SK-N-SH treated with all-trans-retinoic acid at 6 μM for 48 hours (cell line): ENCODE results near the gene MAP3K6.

Source experiments
- ATAC-seq: fragments of 200-7000 bp; cut with Tn5 transposase; 3 replicates; pipeline ENCODE4 v1.9.1; 2020; ENCODE audit warnings: mild to moderate bottlenecking, moderate library complexity
- ARNTL ChIP-seq: fragments of 450-650 bp; formaldehyde crosslinking; IDR thresholded peaks from 2 replicates; pipeline ENCODE4 v1.5.0; 2020; ENCODE audit warnings: low read depth, mild to moderate bottlenecking, moderate library complexity, borderline replicate concordance
- BACH2 ChIP-seq: fragments of 250-450 bp; sonication (Bioruptor Pico); IDR thresholded peaks from 2 replicates; pipeline ENCODE4 v1.9.0; 2021; ENCODE audit warnings: mild to moderate bottlenecking, borderline replicate concordance
- CREB5 ChIP-seq: fragments of 250-450 bp; sonication (Bioruptor Pico); IDR thresholded peaks from 2 replicates; pipeline ENCODE4 v1.5.1; 2020; ENCODE audit warnings: low read depth, mild to moderate bottlenecking, moderate library complexity
- CSDC2 ChIP-seq: fragments of 250-450 bp; sonication (Bioruptor Pico); IDR thresholded peaks from 2 replicates; pipeline ENCODE4 v1.5.0; 2020; ENCODE audit warnings: mild to moderate bottlenecking, moderate library complexity
- CSRNP3 ChIP-seq: fragments of 250-450 bp; sonication (Bioruptor Pico); IDR thresholded peaks from 2 replicates; pipeline ENCODE4 v1.5.1; 2021; ENCODE audit warnings: mild to moderate bottlenecking, moderate library complexity
- ESRRG ChIP-seq: fragments of 250-450 bp; sonication (Bioruptor Pico); IDR thresholded peaks from 2 replicates; pipeline ENCODE4 v1.6.1; 2021; ENCODE audit warnings: mild to moderate bottlenecking
- GLIS3 ChIP-seq: fragments of 250-450 bp; sonication (Bioruptor Pico); IDR thresholded peaks from 2 replicates; pipeline ENCODE4 v1.5.0; 2020; ENCODE audit warnings: mild to moderate bottlenecking, moderate library complexity
- ISL1 ChIP-seq: fragments of 250-450 bp; sonication (Bioruptor Pico); IDR thresholded peaks from 2 replicates; pipeline ENCODE4 v2.1.2; 2022; ENCODE audit warnings: mild to moderate bottlenecking, moderate library complexity
- OSR1 ChIP-seq: fragments of 250-450 bp; sonication (Bioruptor Pico); IDR thresholded peaks from 2 replicates; pipeline ENCODE4 v1.8.0; 2022; ENCODE audit warnings: moderate library complexity, mild to moderate bottlenecking, inconsistent platforms
- POU6F1 ChIP-seq: fragments of 250-450 bp; sonication (Bioruptor Pico); IDR thresholded peaks from 2 replicates; pipeline ENCODE4 v1.8.0; 2021; ENCODE audit warnings: low read depth, mild to moderate bottlenecking, moderate library complexity, borderline replicate concordance
- PPARA ChIP-seq: fragments of 250-450 bp; sonication (Bioruptor Pico); IDR thresholded peaks from 2 replicates; pipeline ENCODE4 v1.5.0; 2020; ENCODE audit warnings: mild to moderate bottlenecking, borderline replicate concordance
- RARB ChIP-seq: fragments of 250-450 bp; sonication (Bioruptor Pico); IDR thresholded peaks from 2 replicates; pipeline ENCODE4 v1.8.0; 2021; ENCODE audit warnings: mild to moderate bottlenecking, moderate library complexity
- SNAI2 ChIP-seq: fragments of 250-450 bp; sonication (Bioruptor Pico); IDR thresholded peaks from 2 replicates; pipeline ENCODE4 v1.5.0; 2020; ENCODE audit warnings: mild to moderate bottlenecking, moderate library complexity
- TCF4 ChIP-seq: fragments of 250-450 bp; sonication (Bioruptor Pico); IDR thresholded peaks from 2 replicates; pipeline ENCODE4 v1.8.0; 2021; ENCODE audit warnings: mild to moderate bottlenecking, moderate library complexity, borderline replicate concordance
- TOX ChIP-seq: fragments of 250-450 bp; sonication (Bioruptor Pico); IDR thresholded peaks from 2 replicates; pipeline ENCODE4 v1.8.0; 2021; ENCODE audit warnings: mild to moderate bottlenecking, moderate library complexity, borderline replicate concordance
- TSHZ2 ChIP-seq: fragments of 250-450 bp; sonication (Bioruptor Pico); IDR thresholded peaks from 2 replicates; pipeline ENCODE4 v1.5.0; 2020; ENCODE audit warnings: mild to moderate bottlenecking, moderate library complexity
- ZC3H10 ChIP-seq: fragments of 250-450 bp; sonication (Bioruptor Pico); IDR thresholded peaks from 2 replicates; pipeline ENCODE4 v1.5.1; 2021; ENCODE audit warnings: mild to moderate bottlenecking, moderate library complexity
- ZFP3 ChIP-seq: fragments of 250-450 bp; sonication (Bioruptor Pico); IDR thresholded peaks from 2 replicates; pipeline ENCODE4 v1.5.0; 2020; ENCODE audit warnings: mild to moderate bottlenecking, moderate library complexity
- ZFP30 ChIP-seq: fragments of 450-650 bp; formaldehyde crosslinking; IDR thresholded peaks from 2 replicates; pipeline ENCODE4 v1.5.0; 2022; ENCODE audit warnings: mild to moderate bottlenecking, moderate library complexity
- ZNF565 ChIP-seq: fragments of 450-650 bp; formaldehyde crosslinking; conservative IDR thresholded peaks from 2 replicates; pipeline ENCODE4 v1.5.0; 2020; ENCODE audit warnings: low read depth, mild to moderate bottlenecking, moderate library complexity
- ZNF70 ChIP-seq: fragments of 450-650 bp; formaldehyde crosslinking; IDR thresholded peaks from 2 replicates; pipeline ENCODE4 v1.5.0; 2020; ENCODE audit warnings: mild to moderate bottlenecking, moderate library complexity
- ZNF8 ChIP-seq: fragments of 450-650 bp; formaldehyde crosslinking; IDR thresholded peaks from 2 replicates; pipeline ENCODE4 v1.5.0; 2020; ENCODE audit warnings: mild to moderate bottlenecking, moderate library complexity
- TF ChIP-seq, protein P1 (sequence below): fragments of 250-450 bp; sonication (Bioruptor Pico); IDR thresholded peaks from 2 replicates; pipeline ENCODE4 v1.8.0; 2020; ENCODE audit warnings: mild to moderate bottlenecking, moderate library complexity, borderline replicate concordance

The MAP3K6 gene

GRCh38 chr1:27398405-27399149 lies 31.8 kb upstream of the MAP3K6 start:
- TF ChIP-seq ESRRG (CRISPR knock-in tag) (no peak), TSHZ2 (CRISPR knock-in tag) (no peak), SNAI2 (CRISPR knock-in tag) (no peak), ISL1 (CRISPR knock-in tag) (no peak), ZFP3 (CRISPR knock-in tag) (no peak), OSR1 (CRISPR knock-in tag) (no peak), ZNF70 (CRISPR knock-in tag) (no peak), BACH2 (no peak), ZC3H10 (CRISPR knock-in tag) (no peak), ZFP30 (CRISPR knock-in tag) (no peak), PPARA (CRISPR knock-in tag) (no peak), ARNTL (CRISPR knock-in tag) (no peak), CREB5 (no peak), GLIS3 (CRISPR knock-in tag) (no peak), ZNF8 (no peak), ZNF565 (no peak), POU6F1 (CRISPR knock-in tag) (no peak), RARB (no peak), CSRNP3 (CRISPR knock-in tag) (no peak)
- TF ChIP-seq, protein P1, sequence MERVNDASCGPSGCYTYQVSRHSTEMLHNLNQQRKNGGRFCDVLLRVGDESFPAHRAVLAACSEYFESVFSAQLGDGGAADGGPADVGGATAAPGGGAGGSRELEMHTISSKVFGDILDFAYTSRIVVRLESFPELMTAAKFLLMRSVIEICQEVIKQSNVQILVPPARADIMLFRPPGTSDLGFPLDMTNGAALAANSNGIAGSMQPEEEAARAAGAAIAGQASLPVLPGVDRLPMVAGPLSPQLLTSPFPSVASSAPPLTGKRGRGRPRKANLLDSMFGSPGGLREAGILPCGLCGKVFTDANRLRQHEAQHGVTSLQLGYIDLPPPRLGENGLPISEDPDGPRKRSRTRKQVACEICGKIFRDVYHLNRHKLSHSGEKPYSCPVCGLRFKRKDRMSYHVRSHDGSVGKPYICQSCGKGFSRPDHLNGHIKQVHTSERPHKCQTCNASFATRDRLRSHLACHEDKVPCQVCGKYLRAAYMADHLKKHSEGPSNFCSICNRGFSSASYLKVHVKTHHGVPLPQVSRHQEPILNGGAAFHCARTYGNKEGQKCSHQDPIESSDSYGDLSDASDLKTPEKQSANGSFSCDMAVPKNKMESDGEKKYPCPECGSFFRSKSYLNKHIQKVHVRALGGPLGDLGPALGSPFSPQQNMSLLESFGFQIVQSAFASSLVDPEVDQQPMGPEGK (CRISPR knock-in tag), result no peak

DNA sequence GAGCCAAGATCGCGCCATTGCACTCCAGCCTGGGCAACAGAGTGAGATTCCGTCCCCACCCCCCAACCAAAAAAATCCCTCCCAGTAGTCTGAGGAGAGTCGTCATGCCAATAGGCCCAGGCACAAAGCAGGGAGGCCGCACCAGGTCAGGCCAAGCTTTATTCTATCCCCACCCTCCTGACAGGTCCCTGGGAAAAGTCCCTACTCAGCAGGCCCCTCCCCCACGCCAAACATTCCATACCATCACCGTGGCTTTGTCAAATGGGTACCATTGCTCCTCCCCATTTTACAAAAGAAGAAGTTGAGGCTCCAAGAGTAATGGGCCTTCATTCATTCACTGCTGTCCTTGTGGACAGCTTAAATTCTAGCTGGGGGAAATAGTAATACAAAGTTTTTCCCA lies 31.0 kb upstream of the MAP3K6 start:
- TF ChIP-seq ZC3H10 (CRISPR knock-in tag), result no peak
- TF ChIP-seq TCF4, result no peak
- no peak for TF ChIP-seq RARB
- no peak for TF ChIP-seq PPARA (CRISPR knock-in tag)
- no peak for TF ChIP-seq BACH2
- TF ChIP-seq CREB5, result no peak
- TF ChIP-seq TOX, result no peak
- no peak for TF ChIP-seq CSDC2
- TF ChIP-seq GLIS3 (CRISPR knock-in tag), result no peak
- TF ChIP-seq ZNF565, result no peak
- TF ChIP-seq ARNTL (CRISPR knock-in tag), result no peak
- TF ChIP-seq ZFP30 (CRISPR knock-in tag), result no peak
- no peak for TF ChIP-seq SNAI2 (CRISPR knock-in tag)
- TF ChIP-seq ISL1 (CRISPR knock-in tag), result no peak
- TF ChIP-seq CSRNP3 (CRISPR knock-in tag), result no peak
- TF ChIP-seq, protein P1 (CRISPR knock-in tag), result no peak
- no peak for TF ChIP-seq ZFP3 (CRISPR knock-in tag)
- ATAC-seq, result no peak

More at GRCh38 chr1:27398405-27399149, 31.8 kb upstream of the MAP3K6 start:
- ATAC-seq, result no peak
